ENCODE results near the gene KCNA1.

GRCh38 chr12:4909410-4909733, 333 bp upstream of the KCNA1 start:
- no peak for TF ChIP-seq CTCF (IDR thresholded peaks at IDR 0.05)
- TF ChIP-seq POLR2A (IDR thresholded peaks at IDR 0.05) = no peak
- TF ChIP-seq EP300 (IDR thresholded peaks at IDR 0.05) = no peak

Measured in ovary (tissue), 3 donors.